ENCODE measurements around the gene EXOSC6.
"Not testable (repeated sequence)": the region's sequence is repeated elsewhere in the genome, so short reads cannot be mapped to it uniquely, and the experiment has no call there.

Gene EXOSC6

GRCh38 chr16:70197611-70198010 is 54.1 kb downstream of the EXOSC6 start:
- DNase-seq: not testable (repeated sequence)
